Astrocyte (in vitro differentiated cells and primary cell): ENCODE data around the gene SLIT3.

ENCODE experiments used
- EZH2 ChIP-seq: IDR thresholded peaks from 2 replicates; pipeline ENCODE4 v1.6.1; 2012; ENCODE audit warnings: mild to moderate bottlenecking, low read length, inconsistent platforms; ENCODE audit not compliant: insufficient read depth
- TF ChIP-seq, protein P1 (sequence below): IDR thresholded peaks from 2 replicates; pipeline ENCODE4 v1.5.1; 2011; ENCODE audit warnings: low read depth, mild to moderate bottlenecking, inconsistent platforms, low read length, moderate library complexity; ENCODE audit not compliant: insufficient read depth

DNA sequence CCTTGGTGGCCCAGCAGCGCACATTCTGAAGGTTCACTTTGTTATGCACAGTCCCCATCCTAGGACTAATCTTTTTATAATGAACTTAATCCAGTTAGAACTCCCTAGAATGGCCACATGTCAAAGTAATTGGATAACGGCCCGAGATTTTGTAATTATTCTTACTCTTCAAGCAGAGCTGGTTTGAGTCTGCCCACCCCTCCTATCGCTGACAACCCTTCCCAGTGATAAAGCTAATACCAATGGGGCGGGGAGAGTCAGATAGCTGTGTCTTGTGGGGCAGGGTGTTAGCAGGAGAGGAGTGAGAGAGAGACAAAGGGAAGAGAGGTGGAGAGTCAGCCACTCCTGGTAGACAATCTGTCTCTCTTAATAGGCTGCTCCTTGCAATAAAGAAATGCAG lies 356.9 kb downstream of the SLIT3 start:
- TF ChIP-seq EZH2: no peak
- TF ChIP-seq, protein P1, sequence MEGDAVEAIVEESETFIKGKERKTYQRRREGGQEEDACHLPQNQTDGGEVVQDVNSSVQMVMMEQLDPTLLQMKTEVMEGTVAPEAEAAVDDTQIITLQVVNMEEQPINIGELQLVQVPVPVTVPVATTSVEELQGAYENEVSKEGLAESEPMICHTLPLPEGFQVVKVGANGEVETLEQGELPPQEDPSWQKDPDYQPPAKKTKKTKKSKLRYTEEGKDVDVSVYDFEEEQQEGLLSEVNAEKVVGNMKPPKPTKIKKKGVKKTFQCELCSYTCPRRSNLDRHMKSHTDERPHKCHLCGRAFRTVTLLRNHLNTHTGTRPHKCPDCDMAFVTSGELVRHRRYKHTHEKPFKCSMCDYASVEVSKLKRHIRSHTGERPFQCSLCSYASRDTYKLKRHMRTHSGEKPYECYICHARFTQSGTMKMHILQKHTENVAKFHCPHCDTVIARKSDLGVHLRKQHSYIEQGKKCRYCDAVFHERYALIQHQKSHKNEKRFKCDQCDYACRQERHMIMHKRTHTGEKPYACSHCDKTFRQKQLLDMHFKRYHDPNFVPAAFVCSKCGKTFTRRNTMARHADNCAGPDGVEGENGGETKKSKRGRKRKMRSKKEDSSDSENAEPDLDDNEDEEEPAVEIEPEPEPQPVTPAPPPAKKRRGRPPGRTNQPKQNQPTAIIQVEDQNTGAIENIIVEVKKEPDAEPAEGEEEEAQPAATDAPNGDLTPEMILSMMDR: no peak
